Chondrocyte (in vitro differentiated cells): ENCODE measurements around the gene PTPRE. TPM values are rescaled to one million over a fixed set of nuclear protein-coding genes. Genes with fewer than 3 reads are reported as not detected.

Experiments
- DNase-seq: peaks from one replicate; pipeline ENCODE4 v3.0.0; 2021; ENCODE audit warnings: mixed read lengths, low spot score
- H3K27ac Mint-ChIP-seq: one replicate; pipeline ENCODE4 v1.8.0; 2021; ENCODE audit warnings: mild to moderate bottlenecking, moderate library complexity, mixed read lengths; ENCODE audit not compliant: unreplicated experiment
- H3K27me3 Mint-ChIP-seq: 2 replicates; pipeline ENCODE4 v1.8.0; 2021; ENCODE audit warnings: low read depth, mixed read lengths
- H3K36me3 Mint-ChIP-seq: 2 replicates; pipeline ENCODE4 v1.8.0; 2021; ENCODE audit warnings: low read depth, mixed read lengths
- H3K4me1 Mint-ChIP-seq: 2 replicates; pipeline ENCODE4 v1.8.0; 2021; ENCODE audit warnings: low read depth, mild to moderate bottlenecking, mixed read lengths
- H3K4me3 Mint-ChIP-seq: one replicate; pipeline ENCODE4 v1.8.0; 2021; ENCODE audit warnings: mild to moderate bottlenecking, moderate library complexity, mixed read lengths; ENCODE audit not compliant: unreplicated experiment
- H3K9me3 Mint-ChIP-seq: 2 replicates; pipeline ENCODE4 v1.8.0; 2021; ENCODE audit warnings: low read depth, mixed read lengths
- CTCF ChIP-seq: fragments of 200-600 bp; sonication (generic); IDR thresholded peaks from 2 replicates; pipeline ENCODE4 v1.5.0; 2021; ENCODE audit warnings: antibody characterized with exemption, mild to moderate bottlenecking, moderate library complexity
- total RNA-seq: library from RNA; stranded (reverse); gene quantifications from 3 replicates; pipeline ENCODE4 v1.2.1, GENCODE V29; 2021

Gene PTPRE
- total RNA-seq, 1 donor from 2014 or later, result 6.2 TPM

- Mint-ChIP-seq H3K27ac (no peak overlapping the region), H3K36me3 (no peaks in the 10 kb centered on the region), H3K4me1 (peaks cover 8% of the 10 kb centered on the region), H3K9me3 (no peaks in the 10 kb centered on the region), H3K27me3 (no peaks in the 10 kb centered on the region), H3K4me3 (no peak overlapping the region)
- TF ChIP-seq CTCF, result no peak
- no peak for DNase-seq
These were observed 179.3 kb downstream of the PTPRE start for GRCh38 chr10:128086003-128086863.

GRCh38 chr10:128087146-128087883 is 180.4 kb downstream of the PTPRE start:
- no peaks in the 10 kb centered on the region for H3K27me3 Mint-ChIP-seq
- H3K4me3 Mint-ChIP-seq, result no peak overlapping the region
- H3K4me1 Mint-ChIP-seq, result peaks cover 8% of the 10 kb centered on the region
- no peak for TF ChIP-seq CTCF
- no peak overlapping the region for H3K27ac Mint-ChIP-seq
- H3K9me3 Mint-ChIP-seq, result no peaks in the 10 kb centered on the region
- DNase-seq, result no peak
- no peaks in the 10 kb centered on the region for H3K36me3 Mint-ChIP-seq

DNA sequence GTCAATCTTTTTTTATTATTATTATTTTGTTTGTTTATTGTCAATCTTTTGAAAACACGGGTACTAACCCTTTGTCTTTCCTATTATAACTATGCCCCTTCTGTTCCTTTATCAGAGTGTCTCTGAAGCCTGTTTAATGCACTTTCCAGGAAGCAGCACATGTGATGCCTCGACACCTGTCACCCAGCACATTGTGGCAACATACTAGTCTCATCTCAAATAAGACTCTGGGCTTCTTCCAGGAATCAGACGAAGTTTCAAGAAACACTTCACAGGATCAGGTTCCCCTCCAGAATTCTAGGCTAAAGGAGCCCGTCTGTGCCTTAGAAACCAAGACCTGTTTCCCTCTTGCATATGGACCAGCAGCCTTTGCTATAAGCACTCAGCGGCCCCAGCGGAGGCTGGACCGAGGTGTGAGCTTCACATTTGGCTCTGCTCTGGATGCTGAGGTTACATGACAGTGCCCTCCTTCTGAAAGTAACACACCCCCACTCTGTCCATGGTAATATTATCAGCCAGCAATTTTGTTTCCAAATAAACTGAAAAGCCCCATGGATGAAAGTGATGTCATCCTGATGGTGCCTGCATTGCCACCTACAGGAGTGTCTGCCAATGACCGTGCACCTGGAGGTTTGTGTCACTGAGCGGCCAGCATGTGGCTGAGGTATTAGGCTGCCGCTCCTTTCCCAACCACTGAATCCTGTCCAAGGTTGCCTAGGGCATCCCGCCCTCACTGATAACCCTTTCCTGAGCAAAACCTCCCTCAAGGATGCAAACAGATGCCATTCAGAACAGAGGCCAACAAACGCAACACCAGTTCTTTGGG is 181.2 kb downstream of the PTPRE start:
- DNase-seq, result no peak
- no peaks in the 10 kb centered on the region for H3K27me3 Mint-ChIP-seq
- H3K4me3 Mint-ChIP-seq, result no peak overlapping the region
- no peaks in the 10 kb centered on the region for H3K36me3 Mint-ChIP-seq
- no peak overlapping the region for H3K27ac Mint-ChIP-seq
- TF ChIP-seq CTCF, result peak; percentile 21
- H3K9me3 Mint-ChIP-seq, result no peaks in the 10 kb centered on the region
- H3K4me1 Mint-ChIP-seq, result peaks cover 8% of the 10 kb centered on the region

DNA sequence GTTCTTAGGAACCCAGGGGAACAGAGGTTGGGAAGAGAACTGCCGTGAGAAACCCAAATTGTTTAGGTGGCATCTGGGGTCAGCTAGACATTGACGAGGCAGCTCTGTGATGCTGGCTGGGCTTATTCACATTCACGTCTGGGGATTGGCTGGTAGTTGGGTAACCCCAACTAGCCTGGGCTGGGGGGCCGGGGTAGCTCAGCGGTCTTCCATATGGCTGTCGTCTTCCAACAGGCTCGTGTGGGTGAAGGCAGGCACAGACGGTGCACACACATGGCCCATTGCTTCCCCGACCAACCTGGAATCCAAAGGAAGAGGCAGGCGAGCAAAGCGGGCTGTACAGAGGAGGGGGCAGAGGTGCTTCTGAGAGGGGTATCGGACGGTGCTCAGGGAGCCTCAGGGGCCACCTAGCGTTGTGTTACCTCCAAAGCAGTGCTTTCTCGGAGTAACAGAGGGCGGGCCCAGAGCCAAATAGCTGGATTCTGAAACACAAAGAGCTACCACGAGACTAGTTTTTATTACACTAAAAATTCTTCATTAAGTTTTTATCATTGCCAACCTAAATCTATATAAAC is 184.8 kb downstream of the PTPRE start:
- Mint-ChIP-seq H3K27me3 (no peaks in the 10 kb centered on the region), H3K27ac (no peak overlapping the region), H3K4me3 (no peak overlapping the region), H3K4me1 (peaks cover 7% of the 10 kb centered on the region), H3K9me3 (no peaks in the 10 kb centered on the region), H3K36me3 (no peaks in the 10 kb centered on the region)
- no peak for TF ChIP-seq CTCF
- no peak for DNase-seq
